ENCODE results near the gene ARFGAP3.
A peak's percentile ranks its signal among the peaks of the same experiment; 100 is the strongest.

Gene ARFGAP3

DNA sequence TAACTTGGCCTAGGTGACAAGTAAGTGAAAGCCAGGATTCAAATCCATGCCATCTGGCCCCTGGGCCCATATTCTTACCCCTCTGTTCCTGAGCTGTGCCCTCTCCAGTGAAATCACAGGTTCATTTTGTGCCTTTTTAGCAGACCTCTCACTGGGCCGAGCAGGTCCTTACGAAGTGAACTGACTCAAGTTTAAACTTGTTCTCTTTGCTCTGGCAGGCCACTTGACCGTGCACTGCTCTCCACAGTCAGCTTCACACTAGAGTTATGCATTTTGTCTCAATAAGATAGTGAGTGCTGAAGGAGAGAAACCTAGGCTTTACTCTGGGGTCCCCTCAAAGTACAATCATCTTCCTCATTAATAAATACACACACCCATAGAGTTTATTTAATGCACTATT, 40.7 kb downstream of the ARFGAP3 start:
- DNase-seq: no peak

GRCh38 chr22:42814616-42815015, 42.5 kb downstream of the ARFGAP3 start:
- no peak for DNase-seq

GRCh38 chr22:42814215-42814614, 42.9 kb downstream of the ARFGAP3 start:
- DNase-seq: no peak

DNA sequence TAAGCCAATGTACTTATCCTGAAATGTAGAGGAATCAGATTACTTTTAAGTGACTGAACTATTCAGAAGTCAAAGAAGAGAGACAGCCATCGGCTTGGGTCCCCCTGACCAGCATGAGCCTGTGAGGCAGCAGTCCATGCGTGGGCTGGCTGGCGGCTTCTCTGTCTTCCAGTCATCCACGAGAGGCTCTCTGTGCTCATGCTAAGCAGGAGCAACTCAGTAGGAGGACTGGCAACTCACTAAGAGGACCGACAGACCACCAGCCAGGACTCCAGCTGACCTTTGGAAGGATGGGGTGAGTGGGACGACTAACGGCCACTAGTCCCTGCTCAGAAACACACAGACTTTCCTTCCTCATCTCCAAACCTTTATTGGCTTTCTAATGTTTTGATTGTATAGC, 43.6 kb downstream of the ARFGAP3 start:
- no peak for DNase-seq

DNA sequence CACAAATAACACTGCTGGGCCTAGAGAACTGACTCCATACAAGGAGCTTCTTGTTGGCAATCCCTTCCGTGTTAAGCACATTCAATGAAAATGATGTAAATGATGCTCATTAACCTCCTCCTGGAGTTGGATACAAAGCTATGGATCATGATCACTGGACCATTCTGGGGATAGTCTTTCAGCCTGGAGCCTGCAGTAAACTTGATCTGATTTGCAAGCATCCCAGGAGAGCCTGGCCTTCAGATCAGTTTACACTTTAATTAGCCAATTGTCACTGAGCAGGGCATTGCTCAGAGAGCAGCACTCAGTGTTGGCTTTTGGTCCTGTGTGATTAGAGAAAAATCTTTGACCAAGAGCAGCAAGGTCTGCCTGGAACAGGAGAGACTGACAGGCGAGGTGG, 45.6 kb downstream of the ARFGAP3 start:
- DNase-seq: no peak

DNA sequence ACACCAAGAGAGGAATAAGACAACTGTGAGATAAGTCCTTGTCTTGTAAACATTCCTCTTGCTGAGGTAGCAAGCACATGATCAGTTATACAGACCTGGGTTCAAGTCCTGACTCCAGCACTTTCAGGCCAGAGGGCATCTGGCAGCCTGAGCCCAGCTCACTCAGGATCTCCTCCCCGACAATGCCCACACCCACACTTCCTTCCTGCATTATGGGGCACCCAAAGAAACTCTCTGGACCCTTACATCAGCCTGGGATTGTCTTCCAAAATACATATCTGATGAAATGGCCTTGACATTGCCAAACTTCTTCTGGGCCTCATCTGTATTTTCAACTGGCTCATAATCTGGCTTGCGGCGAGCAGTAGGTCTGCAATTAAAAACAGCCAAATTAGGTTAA, 48.6 kb downstream of the ARFGAP3 start:
- peak; percentile 15 for DNase-seq

GRCh38 chr22:42807185-42807584, 49.9 kb downstream of the ARFGAP3 start:
- peak; percentile 9 for DNase-seq

DNA sequence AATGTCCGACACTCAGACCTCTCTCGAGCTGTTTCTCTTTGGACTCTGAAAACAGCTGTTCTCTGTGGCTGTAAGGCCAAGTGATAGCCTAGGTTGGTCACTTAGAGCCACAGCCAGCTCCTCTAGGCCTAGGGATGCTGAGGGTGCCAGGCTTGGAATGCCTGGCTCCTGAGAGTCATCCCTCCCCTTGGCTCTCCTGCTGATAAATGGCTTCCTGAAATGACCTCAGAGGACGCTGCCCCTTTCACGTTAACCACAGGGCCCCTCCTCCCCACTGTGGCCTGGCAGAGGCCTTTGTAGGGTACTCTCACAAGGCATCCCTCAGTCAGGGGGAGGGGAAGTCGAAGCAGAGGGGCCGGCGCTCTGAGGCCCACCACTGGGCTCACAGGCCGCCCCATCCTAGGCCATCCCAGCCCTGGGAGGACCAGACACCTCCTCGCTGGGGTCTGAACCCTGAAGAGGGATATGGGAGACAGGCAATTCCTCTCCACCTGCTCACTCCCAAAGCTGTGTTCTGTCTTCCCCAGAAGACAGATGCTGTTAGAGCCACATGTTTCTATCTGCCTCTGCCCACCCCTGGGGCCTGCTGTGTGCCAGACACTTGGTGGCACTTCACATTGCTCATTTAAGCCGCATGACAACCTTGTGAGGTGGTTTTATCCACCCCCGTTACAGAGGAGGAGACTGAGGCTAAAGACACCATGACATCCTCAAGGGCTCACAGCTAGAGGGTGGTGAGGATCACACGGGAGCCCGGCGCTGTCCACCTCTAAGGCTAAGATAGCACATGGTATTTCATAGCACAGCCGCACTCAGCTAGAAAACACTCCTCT, 50.9 kb downstream of the ARFGAP3 start:
- peak; percentile 33 for DNase-seq

GRCh38 chr22:42805016-42805997, 51.8 kb downstream of the ARFGAP3 start:
- DNase-seq: peak; percentile 37

- DNase-seq: no peak
Measured at GRCh38 chr22:42803389-42803788, 53.7 kb downstream of the ARFGAP3 start.

DNA sequence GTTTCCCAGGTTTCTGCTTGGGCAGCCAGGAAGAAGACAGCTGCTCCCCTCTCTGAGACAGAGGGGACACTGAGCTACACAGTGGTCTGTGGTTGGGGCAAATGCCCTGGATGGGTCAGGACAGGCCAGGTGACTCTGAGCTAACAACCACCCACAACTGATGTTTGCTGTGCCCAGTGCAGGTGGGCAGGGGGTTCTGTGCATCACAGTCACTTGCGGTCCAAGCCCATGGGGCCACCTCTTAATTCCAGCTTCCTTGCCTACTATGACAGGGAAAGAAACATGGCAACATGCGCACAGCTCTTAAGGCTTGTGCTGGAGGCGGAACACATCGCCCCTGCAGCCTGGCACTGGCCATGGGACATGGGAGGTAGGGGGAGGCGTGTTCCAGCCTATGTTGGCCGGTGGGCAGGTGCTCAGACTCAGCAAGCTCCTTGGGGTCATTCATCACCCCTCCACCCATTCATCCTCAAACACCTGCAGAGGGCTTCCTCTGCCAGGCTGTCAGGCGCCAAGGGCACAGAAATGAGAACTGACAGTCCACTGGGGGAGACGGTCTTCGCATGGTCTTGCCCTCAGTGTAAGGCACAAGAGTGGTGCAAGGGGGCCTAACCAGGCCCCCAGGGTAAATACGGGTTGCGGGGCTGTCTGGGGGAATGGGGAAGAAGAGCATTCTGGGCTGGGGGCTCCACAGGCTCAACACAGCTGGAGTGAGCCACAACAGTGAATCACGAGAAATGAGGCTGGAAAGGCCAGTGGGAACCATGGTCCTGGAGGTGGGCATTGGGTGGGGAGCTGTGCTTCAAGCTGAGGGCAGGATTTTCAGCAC, 55.6 kb downstream of the ARFGAP3 start:
- no peak for DNase-seq

DNA sequence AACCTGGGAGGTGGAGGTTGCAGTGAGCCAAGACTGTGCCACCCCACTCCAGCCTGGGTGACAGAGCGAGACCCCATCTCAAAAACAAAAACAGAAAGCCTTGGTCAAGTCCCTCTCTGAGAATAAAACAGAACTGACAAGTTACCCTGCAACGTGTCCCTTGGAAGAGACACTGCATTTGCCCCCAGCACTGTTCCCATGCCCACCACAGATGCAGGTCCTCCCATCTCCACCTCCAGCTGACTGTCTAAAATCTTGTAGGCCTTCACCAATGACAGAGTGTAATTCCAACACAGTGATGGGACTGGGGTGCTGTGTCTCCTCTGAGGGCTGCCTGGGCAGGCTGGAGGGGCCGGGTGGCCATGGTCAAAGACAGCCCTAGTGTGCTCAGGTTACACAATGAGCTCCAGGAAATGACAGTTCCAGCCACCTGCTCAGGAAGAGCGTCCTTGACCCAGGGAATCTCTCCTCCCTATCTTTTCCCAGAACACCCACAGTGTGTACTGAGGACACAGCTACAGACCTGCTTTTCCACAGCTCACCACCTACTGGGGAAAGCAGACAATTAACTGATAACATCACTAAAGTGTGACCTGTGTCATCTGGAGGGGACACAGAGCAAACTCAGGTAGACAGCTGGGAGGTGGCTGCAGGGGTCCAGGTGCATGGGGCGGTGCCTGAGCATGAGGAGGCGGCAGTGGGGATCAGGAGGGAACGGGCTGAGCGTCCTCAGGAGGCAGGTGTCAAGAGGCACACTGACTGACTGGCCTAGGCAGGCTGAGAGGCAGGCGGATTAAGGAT, 56.4 kb downstream of the ARFGAP3 start:
- DNase-seq: no peak

GRCh38 chr22:42799461-42800405, 57.3 kb downstream of the ARFGAP3 start:
- DNase-seq: no peak

DNA sequence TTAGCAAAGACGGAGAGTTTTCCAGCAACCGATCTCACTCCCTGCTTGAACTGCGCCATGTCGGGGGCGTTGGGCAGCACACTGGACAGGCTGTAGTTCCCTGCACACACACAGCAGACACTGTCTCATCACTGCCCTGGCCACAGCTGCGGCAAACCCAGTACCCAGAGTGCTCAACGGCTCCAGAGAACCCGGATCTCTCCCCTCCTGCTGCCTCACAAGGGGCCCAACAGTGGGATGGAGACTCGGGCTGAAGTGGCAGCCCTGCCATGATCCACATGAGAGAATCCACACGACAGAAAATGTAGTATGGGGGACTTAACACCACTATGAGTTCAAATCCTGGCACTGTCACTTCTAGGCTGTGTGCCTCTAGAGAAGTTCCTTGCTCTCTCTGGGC, 58.0 kb downstream of the ARFGAP3 start:
- DNase-seq: no peak

DNA sequence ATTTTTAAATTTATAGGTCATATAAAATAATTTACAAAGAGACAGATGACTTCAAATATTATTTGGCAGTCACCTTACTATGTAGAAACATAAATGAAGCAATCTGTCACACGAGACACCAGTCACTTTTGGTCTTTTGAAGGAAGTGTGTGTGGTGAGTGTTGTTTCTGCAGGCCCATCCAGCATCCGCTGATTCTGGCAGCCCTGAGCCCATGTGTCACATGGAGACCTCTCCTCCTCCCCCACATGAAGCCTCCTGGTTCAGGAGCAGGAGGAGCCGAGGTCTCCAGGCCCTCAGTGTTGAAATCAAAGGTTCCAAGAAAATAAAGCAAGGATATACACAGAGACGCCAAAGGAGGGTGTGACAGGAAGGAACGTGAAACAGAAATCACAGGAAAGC, 60.1 kb downstream of the ARFGAP3 start:
- no peak for DNase-seq

DNA sequence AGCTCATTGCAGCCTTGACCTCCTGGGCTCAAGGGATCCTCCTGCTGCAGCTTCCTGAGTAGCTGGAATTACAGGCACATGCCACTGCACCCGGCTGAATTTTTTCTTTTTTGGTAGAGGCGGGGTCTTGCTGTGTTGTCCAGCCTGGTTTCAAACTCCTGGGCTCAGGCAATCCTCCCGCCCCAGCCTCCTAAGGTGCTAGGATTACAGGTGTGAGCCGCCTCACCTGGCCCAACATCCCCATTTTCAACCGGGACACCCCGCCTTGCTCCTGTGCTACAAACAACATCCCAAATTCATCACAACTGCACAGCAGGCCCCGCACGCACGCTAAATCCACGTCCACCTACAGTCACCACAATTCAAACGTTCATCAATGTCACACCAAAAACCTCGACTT, 61.0 kb downstream of the ARFGAP3 start:
- no peak for DNase-seq

GRCh38 chr22:42794551-42795510, 62.2 kb downstream of the ARFGAP3 start:
- no peak for DNase-seq

DNA sequence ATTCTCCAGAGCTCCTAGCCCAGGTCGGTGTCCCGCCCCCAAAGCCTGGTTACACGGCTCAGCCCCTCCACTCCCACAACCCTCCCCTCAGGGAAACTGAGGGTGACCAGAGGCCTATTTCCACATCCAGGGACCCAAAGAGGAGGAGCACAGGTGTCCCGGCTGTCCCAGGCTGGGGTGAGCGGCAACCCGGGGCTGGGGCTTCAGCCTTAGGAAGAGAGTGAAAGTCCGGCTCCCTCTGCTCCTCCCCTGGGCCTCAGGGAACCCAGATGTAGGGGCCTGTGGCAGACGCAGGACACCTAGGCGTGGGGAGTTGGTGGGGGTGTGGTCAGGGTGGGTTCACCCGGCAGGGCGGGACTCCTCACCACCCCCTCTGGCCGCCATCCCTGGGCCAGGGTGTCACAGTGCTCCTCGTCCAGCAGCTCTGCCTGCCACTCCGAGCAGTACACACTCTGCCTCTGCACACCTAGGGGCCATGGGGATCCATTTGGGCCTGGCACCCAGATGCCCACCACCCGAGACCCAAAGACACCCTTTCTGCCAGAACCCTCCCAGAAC, 63.1 kb downstream of the ARFGAP3 start:
- no peak for DNase-seq

All from activated CD8-positive, alpha-beta memory T cell treated with anti-CD3 and anti-CD28 coated beads for 24 hours (primary cell).